Fibroblast of lung (primary cell): ENCODE results near the gene EXOC6. TPM values are rescaled to one million over a fixed set of nuclear protein-coding genes. Genes with fewer than 3 reads are reported as not detected.

Source experiments
- DNase-seq, 2 donors: peaks; one replicate each; pipeline versions ENCODE4 v3.0.0 to v3.0.0-alpha.2; 2010; ENCODE audit warnings: low read depth in 2 of 2
- H2AFZ ChIP-seq: 2 replicates; pipeline ENCODE4 v1.5.1; 2012; ENCODE audit warnings: low read length, control low read depth, inconsistent platforms
- H3K27ac ChIP-seq: 2 replicates; pipeline ENCODE4 v1.5.1; 2011; ENCODE audit warnings: low read length, control low read depth; ENCODE audit not compliant: insufficient read depth
- H3K27me3 ChIP-seq: 2 replicates; pipeline ENCODE4 v1.5.1; 2011; ENCODE audit warnings: mild to moderate bottlenecking, low read length; ENCODE audit not compliant: control insufficient read depth, insufficient read depth
- H3K36me3 ChIP-seq: 2 replicates; pipeline ENCODE4 v1.5.1; 2011; ENCODE audit warnings: low read length; ENCODE audit not compliant: control insufficient read depth, insufficient read depth
- H3K4me1 ChIP-seq: 2 replicates; pipeline ENCODE4 v1.5.1; 2011; ENCODE audit warnings: low read length; ENCODE audit not compliant: control insufficient read depth, insufficient read depth; ENCODE audit errors: extremely low read depth
- H3K4me2 ChIP-seq: 2 replicates; pipeline ENCODE4 v1.5.1; 2011; ENCODE audit warnings: low read length, control low read depth; ENCODE audit not compliant: insufficient read depth; ENCODE audit errors: extremely low read depth
- H3K4me3 ChIP-seq, 4 experiments: fragments of 200-600 bp in 1 of 4; sonication (generic) in 1 of 4; replicated peaks in 1 of 4; 2 replicates each; pipeline ENCODE4 v1.5.1; 2011 to 2016; ENCODE audit warnings: low read length in 4 of 4, low read depth in 3 of 4, mild to moderate bottlenecking in 3 of 4, control low read depth in 2 of 4, inconsistent platforms in 1 of 4, mixed read lengths in 1 of 4; ENCODE audit not compliant: insufficient read depth in 1 of 4; ENCODE audit errors: control extremely low read depth in 1 of 4
- H3K79me2 ChIP-seq: 2 replicates; pipeline ENCODE4 v1.5.1; 2012; ENCODE audit warnings: mild to moderate bottlenecking, low read length, inconsistent platforms; ENCODE audit not compliant: control insufficient read depth, insufficient read depth
- H3K9ac ChIP-seq: 2 replicates; pipeline ENCODE4 v1.5.1; 2011; ENCODE audit warnings: mild to moderate bottlenecking, low read length, control low read depth; ENCODE audit not compliant: insufficient read depth
- H3K9me3 ChIP-seq: 2 replicates; pipeline ENCODE4 v1.5.1; 2012; ENCODE audit warnings: low read depth, low read length; ENCODE audit not compliant: control insufficient read depth, insufficient read depth
- H4K20me1 ChIP-seq: 2 replicates; pipeline ENCODE4 v1.5.1; 2011; ENCODE audit warnings: low read length; ENCODE audit not compliant: control insufficient read depth, insufficient read depth; ENCODE audit errors: extremely low read depth
- CTCF ChIP-seq, 2 donors: IDR thresholded peaks in 1 of 2; conservative IDR thresholded peaks in 1 of 2; 1 replicate in 1 of 2; 2 replicates in 1 of 2; pipeline ENCODE4 v1.5.1; 2011 to 2012; ENCODE audit warnings: low read length in 2 of 2, control low read depth in 1 of 2, inconsistent platforms in 1 of 2, low read depth in 1 of 2, mild to moderate bottlenecking in 1 of 2
- EZH2 ChIP-seq: IDR thresholded peaks from 2 replicates; pipeline ENCODE4 v1.5.1; 2012; ENCODE audit warnings: low read length, control low read depth, mild to moderate bottlenecking; ENCODE audit errors: missing control alignments
- polyA plus RNA-seq, 2 donors: library from polyadenylated mRNA; depleted of rRNA in 1 of 2; stranded (reverse) in 1 of 2; unstranded in 1 of 2; fragments of >200 nt; gene quantifications; 2 replicates each; pipeline ENCODE4 v1.2.1, GENCODE V29; 2011 to 2012; ENCODE audit warnings: missing spikeins in 1 of 2
- total RNA-seq: library from RNA; depleted of rRNA; stranded (reverse); fragments of >200 nt; gene quantifications from 2 replicates; pipeline ENCODE4 v1.2.1, GENCODE V29; 2014

Gene EXOC6
- total and polyA plus RNA-seq, 2 donors (not counting 1 experiment from before 2014, with no cell fraction given), result 6.2 to 9.2 TPM

GRCh38 chr10:93085272-93085859, 237.0 kb downstream of the EXOC6 start:
- TF ChIP-seq EZH2, result no peak
- no peak for TF ChIP-seq CTCF (conservative IDR thresholded peaks at IDR 0.05 in 1 of 2, IDR thresholded peaks at IDR 0.05 in 1 of 2; ENCODE audit: low read depth in 1 of 2, low read length in 2 of 2)
- Histone ChIP-seq H3K27me3 (peaks cover 6% of the 10 kb centered on the region), H3K9me3 (no peaks in the 10 kb centered on the region), H3K4me1 (no peaks in the 10 kb centered on the region), H3K4me2 (no peak overlapping the region), H4K20me1 (no peaks in the 10 kb centered on the region), H2AFZ (no peak overlapping the region), H3K9ac (no peak overlapping the region), H3K36me3 (no peaks in the 10 kb centered on the region), H3K79me2 (no peaks in the 10 kb centered on the region), H3K4me3 (no peak overlapping the region), H3K27ac (no peak overlapping the region)
- no peak for DNase-seq

GRCh38 chr10:93086289-93086688, 238.0 kb downstream of the EXOC6 start:
- Histone ChIP-seq H2AFZ (no peak overlapping the region), H3K9me3 (no peaks in the 10 kb centered on the region), H3K4me3 (no peak overlapping the region), H3K27me3 (peaks cover 3% of the 10 kb centered on the region), H3K79me2 (no peaks in the 10 kb centered on the region), H3K27ac (no peak overlapping the region), H3K4me2 (no peak overlapping the region), H3K4me1 (no peaks in the 10 kb centered on the region), H3K36me3 (no peaks in the 10 kb centered on the region), H4K20me1 (no peaks in the 10 kb centered on the region), H3K9ac (no peak overlapping the region)
- no peak for DNase-seq
- no peak for TF ChIP-seq CTCF (conservative IDR thresholded peaks at IDR 0.05 in 1 of 2, IDR thresholded peaks at IDR 0.05 in 1 of 2; ENCODE audit: low read depth in 1 of 2, low read length in 2 of 2)
- TF ChIP-seq EZH2, result no peak

- H3K79me2 ChIP-seq, result no peaks in the 10 kb centered on the region
- no peak for DNase-seq
- H2AFZ ChIP-seq, result no peak overlapping the region
- H3K36me3 ChIP-seq, result no peaks in the 10 kb centered on the region
- no peak overlapping the region for H3K4me2 ChIP-seq
- TF ChIP-seq EZH2 (no peak), CTCF (conservative IDR thresholded peaks at IDR 0.05 in 1 of 2, IDR thresholded peaks at IDR 0.05 in 1 of 2; ENCODE audit: low read depth in 1 of 2, low read length in 2 of 2) (no peak)
- H3K27me3 ChIP-seq, result peaks cover 3% of the 10 kb centered on the region
- no peaks in the 10 kb centered on the region for H3K4me1 ChIP-seq
- no peaks in the 10 kb centered on the region for H4K20me1 ChIP-seq
- H3K27ac ChIP-seq, result no peak overlapping the region
- no peak overlapping the region for H3K9ac ChIP-seq
- H3K4me3 ChIP-seq, result no peak overlapping the region
- no peaks in the 10 kb centered on the region for H3K9me3 ChIP-seq
These were observed 239.5 kb downstream of the EXOC6 start for GRCh38 chr10:93087846-93088245.
